PC-3 (cell line): ENCODE data around the gene GRHL3.

Source experiments
- CTCF ChIP-seq: fragments of 300-600 bp; sonication (generic); conservative IDR thresholded peaks from 2 replicates; pipeline ENCODE4 v1.5.1; 2017; ENCODE audit warnings: antibody characterized with exemption, low read depth, mild to moderate bottlenecking, low read length
- EZH2phosphoT487 ChIP-seq: fragments of 300-600 bp; sonication (generic); IDR thresholded peaks from 2 replicates; pipeline ENCODE4 v1.6.1; 2018; ENCODE audit warnings: mild to moderate bottlenecking, antibody characterized with exemption, low read length, borderline replicate concordance

- TF ChIP-seq CTCF (no peak), EZH2phosphoT487 (no peak)
Observed at GRCh38 chr1:24327891-24328290, 8.7 kb downstream of the GRHL3 start.
